ENCODE measurements around the gene ATP5MC2.
"Not testable (repeated sequence)": the region's sequence is repeated elsewhere in the genome, so short reads cannot be mapped to it uniquely, and the experiment has no call there.

Gene ATP5MC2

DNA sequence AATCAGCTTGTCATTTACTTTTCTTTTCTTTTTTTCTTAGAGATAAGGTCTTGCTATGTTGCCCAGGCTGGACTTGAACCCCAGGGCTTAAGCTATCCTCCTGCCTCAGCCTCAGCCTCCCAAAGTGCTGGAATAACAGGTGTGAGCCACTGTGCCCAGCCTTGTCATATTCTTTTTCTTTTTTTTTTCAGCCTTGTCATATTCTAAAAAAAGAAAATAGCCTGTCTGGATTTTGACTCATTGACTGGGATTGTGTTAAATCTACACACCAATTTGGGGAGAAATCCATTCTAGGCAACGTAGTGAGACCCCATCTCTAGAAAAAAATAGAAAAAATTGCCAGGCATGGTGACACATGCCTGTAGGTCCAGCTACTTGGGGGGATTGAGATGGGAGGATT lies 24.1 kb downstream of the ATP5MC2 start:
- TF ChIP-seq, protein P1, sequence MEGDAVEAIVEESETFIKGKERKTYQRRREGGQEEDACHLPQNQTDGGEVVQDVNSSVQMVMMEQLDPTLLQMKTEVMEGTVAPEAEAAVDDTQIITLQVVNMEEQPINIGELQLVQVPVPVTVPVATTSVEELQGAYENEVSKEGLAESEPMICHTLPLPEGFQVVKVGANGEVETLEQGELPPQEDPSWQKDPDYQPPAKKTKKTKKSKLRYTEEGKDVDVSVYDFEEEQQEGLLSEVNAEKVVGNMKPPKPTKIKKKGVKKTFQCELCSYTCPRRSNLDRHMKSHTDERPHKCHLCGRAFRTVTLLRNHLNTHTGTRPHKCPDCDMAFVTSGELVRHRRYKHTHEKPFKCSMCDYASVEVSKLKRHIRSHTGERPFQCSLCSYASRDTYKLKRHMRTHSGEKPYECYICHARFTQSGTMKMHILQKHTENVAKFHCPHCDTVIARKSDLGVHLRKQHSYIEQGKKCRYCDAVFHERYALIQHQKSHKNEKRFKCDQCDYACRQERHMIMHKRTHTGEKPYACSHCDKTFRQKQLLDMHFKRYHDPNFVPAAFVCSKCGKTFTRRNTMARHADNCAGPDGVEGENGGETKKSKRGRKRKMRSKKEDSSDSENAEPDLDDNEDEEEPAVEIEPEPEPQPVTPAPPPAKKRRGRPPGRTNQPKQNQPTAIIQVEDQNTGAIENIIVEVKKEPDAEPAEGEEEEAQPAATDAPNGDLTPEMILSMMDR (conservative IDR thresholded peaks at IDR 0.05): no peak
- TF ChIP-seq ZFX (IDR thresholded peaks at IDR 0.05): no peak
- no peak overlapping the region for H3K27ac ChIP-seq

DNA sequence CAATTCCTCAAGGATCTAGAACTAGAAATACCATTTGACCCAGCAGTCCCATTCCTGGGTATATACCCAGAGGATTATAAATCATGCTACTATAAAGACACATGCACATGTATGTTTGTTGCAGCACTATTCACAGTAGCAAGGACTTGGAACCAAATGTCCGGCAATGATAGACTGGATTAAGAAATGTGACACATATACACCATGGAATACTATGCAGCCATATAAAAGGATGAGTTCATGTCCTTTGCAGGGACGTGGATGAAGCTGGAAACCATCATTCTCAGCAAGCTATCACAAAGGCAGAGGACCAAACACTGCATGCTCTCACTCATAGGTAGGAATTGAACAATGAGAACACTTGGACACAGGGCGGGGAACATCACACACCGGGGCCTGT lies 29.6 kb downstream of the ATP5MC2 start:
- H3K27ac ChIP-seq: not testable (repeated sequence)

DNA sequence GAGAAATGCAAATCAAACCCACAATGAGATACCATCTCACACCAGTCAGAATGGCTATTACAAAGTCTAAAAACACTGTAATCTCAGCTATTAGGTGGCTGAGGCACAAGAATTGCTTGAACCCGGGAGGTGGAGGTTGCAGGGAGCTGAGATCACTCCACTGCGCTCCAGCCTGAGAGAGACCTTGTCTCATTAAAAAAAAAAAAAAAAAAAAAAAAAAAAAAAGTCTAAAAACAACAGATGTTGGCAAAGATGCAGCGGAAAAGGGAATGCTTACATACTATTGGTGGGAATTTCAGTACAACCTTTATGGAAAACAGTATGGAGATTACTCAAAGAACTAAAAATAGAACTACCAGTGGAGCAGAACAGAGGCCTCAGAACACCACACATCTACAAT lies 30.7 kb downstream of the ATP5MC2 start:
- no peak overlapping the region for H3K27ac ChIP-seq
- no peak for TF ChIP-seq ZFX (IDR thresholded peaks at IDR 0.05)
- TF ChIP-seq, protein P1 (conservative IDR thresholded peaks at IDR 0.05): no peak

DNA sequence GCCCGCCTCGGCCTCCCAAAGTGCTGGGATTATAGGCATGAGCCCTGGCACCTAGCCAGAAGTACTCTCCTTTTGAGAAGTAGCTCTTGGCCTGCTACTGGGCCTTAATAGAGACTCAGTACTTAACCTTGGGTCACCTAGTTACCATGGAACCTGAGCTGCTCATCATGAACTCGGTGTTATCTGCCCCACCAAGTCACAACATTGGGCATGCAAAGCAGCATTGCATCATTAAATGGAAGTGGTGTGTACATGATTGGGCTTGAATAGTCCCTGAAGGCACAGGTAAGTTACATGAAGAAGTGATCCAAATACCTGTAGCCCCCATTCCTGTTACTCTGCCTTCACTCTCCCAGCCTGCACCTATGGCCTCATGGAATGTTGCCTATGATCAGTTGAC lies 31.8 kb downstream of the ATP5MC2 start:
- no peak overlapping the region for H3K27ac ChIP-seq
- TF ChIP-seq ZFX (IDR thresholded peaks at IDR 0.05): no peak
- TF ChIP-seq, protein P1 (conservative IDR thresholded peaks at IDR 0.05): no peak

DNA sequence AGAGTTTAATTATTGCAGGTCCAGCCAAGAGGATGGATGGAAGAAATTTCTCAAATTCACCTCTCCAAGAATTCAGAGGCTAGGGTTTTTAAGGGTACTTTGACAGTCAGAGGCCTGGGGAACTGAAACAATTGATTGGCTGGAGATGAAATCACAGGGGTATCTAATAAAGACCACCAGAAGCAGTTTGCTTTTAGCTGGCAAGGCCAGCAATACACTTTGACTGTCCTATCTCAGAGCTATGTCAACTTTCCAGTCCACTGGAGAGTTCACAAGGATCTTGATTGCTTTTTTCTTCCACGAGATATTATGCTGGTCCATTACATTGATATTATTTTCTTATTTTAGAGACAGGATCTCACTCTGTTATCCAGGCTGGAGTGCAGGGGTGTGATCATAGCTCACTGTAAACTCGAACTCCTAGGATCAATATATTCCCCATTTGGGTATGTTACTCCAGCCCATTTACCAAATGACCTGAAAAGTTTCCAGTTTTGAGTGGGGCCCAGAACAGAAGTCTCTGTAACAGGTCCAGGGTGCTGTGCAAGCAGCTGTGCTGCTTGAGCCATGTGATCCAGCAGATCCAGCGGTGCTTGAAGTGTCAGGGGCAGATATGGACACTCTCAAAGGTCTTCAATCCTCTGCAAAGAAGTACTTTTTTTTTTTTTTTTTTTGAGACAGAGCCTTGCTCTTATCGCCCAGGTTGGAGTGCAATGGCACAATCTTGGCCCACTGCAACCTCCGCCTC lies 32.5 kb downstream of the ATP5MC2 start:
- no peak overlapping the region for H3K27ac ChIP-seq
- TF ChIP-seq ZFX (IDR thresholded peaks at IDR 0.05): no peak
- TF ChIP-seq, protein P1 (conservative IDR thresholded peaks at IDR 0.05): no peak

DNA sequence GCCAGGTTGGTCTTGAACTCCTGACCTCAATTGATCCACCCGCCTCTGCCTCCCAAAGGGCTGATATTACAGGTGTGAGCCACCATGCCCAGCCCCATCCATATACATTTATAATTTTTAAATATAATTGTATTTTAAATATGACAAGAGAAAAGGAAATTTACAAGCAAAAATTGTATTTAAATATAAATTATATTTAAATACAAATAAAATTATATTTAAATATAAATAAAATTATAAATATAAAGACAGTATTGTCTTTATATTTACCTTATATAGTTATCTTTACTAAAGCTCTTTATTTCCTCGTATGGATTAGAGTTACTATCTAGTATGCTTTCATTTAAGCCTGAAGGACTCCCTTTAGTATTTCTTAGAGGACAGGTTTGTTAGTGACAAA lies 37.8 kb downstream of the ATP5MC2 start:
- no peak for TF ChIP-seq ZFX (IDR thresholded peaks at IDR 0.05)
- TF ChIP-seq, protein P1 (conservative IDR thresholded peaks at IDR 0.05): no peak
- no peak overlapping the region for H3K27ac ChIP-seq

DNA sequence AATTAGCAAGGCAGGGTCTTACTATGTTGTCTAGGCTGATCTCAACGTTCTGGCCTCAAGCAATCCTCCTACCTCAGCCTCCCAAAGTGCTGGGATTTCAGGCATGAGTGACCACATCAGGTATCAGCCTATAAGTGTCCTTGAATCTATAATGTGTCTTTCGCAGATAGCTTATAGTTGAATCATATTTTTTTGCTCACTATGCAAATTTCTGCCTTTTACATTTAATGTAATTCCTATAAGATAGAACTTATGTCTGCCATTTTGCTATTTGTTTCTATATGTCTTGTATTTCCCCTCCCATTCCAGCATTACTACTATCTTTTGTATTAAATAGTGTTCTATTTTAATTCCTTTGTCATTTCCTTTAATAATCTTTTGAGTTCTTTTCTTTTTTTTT lies 39.2 kb downstream of the ATP5MC2 start:
- TF ChIP-seq, protein P1 (conservative IDR thresholded peaks at IDR 0.05): no peak
- TF ChIP-seq ZFX (IDR thresholded peaks at IDR 0.05): no peak
- no peak overlapping the region for H3K27ac ChIP-seq

DNA sequence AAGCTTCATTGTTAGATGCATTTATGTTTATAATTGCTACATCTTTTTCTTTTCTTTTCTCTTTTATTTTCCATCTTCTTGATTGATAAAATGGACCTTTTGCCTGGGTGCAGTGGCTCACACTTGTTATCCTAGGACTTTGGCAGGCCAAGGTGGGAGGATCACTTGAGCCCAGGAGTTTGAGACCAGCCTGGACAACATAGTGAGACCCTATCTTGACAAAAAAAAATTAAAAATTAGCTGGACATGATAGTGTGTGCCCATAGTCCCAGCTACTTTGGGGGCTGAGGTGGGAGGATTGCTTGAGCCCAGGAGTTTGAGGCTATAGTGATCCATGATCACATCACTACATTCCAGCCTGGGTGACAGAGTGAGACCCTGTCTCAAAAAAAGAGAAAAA lies 40.2 kb downstream of the ATP5MC2 start:
- not testable (repeated sequence) for H3K27ac ChIP-seq

Data from C4-2B (cell line).